Measurements from ENCODE around the gene ROR2. TPM values are rescaled to one million over a fixed set of nuclear protein-coding genes. Genes with fewer than 3 reads are reported as not detected.
A peak's percentile ranks its signal among the peaks of the same experiment; 100 is the strongest.

Gene ROR2
- total RNA-seq, 1 experiment from 2014 or later, result 0.84 TPM

- ChIA-PET POLR2A (no interaction called here), CTCF (no interaction called here)
- intact Hi-C loops (cut with micrococcal nuclease), result no loop called here
- Mint-ChIP-seq H3K27ac (ENCODE audit: low read depth, unreplicated experiment) (no peak overlapping the region), H3K4me3 (ENCODE audit: unreplicated experiment) (no peak overlapping the region), H3K36me3 (ENCODE audit: insufficient read depth, unreplicated experiment) (no peaks in the 10 kb centered on the region), H3K4me1 (ENCODE audit: insufficient read depth, unreplicated experiment) (peaks cover 5% of the 10 kb centered on the region), H3K9me3 (ENCODE audit: unreplicated experiment) (no peaks in the 10 kb centered on the region), H3K27me3 (ENCODE audit: insufficient read depth, unreplicated experiment) (no peaks in the 10 kb centered on the region)
- DNase-seq (ENCODE audit: unreplicated experiment), result peak; percentile 28
- BruUV-seq (replicated peaks), result no TSS peak
- no peak for TF ChIP-seq CTCF (IDR thresholded peaks at IDR 0.05; ENCODE audit: unreplicated experiment)
These were observed 203.1 kb downstream of the ROR2 start for GRCh38 chr9:91746904-91747303.

GRCh38 chr9:91746357-91746756, 203.7 kb downstream of the ROR2 start:
- no peak for DNase-seq (ENCODE audit: unreplicated experiment)
- CTCF ChIA-PET, result no interaction called here
- TF ChIP-seq CTCF (IDR thresholded peaks at IDR 0.05; ENCODE audit: unreplicated experiment), result no peak
- POLR2A ChIA-PET, result interaction anchor here (0.7 kb wide), 1 partner anchor 324 kb away, joined by 3 read pairs; no protein-coding TSS in a partner anchor
- no TSS peak for BruUV-seq (replicated peaks)
- Mint-ChIP-seq H3K4me1 (ENCODE audit: insufficient read depth, unreplicated experiment) (peaks cover 5% of the 10 kb centered on the region), H3K27me3 (ENCODE audit: insufficient read depth, unreplicated experiment) (no peaks in the 10 kb centered on the region), H3K9me3 (ENCODE audit: unreplicated experiment) (no peaks in the 10 kb centered on the region), H3K27ac (ENCODE audit: low read depth, unreplicated experiment) (no peak overlapping the region), H3K36me3 (ENCODE audit: insufficient read depth, unreplicated experiment) (no peaks in the 10 kb centered on the region), H3K4me3 (ENCODE audit: unreplicated experiment) (no peak overlapping the region)
- intact Hi-C loops (cut with micrococcal nuclease), result no loop called here

GRCh38 chr9:91744114-91744513, 205.9 kb downstream of the ROR2 start:
- POLR2A ChIA-PET, result no interaction called here
- no peaks in the 10 kb centered on the region for H3K27me3 Mint-ChIP-seq (ENCODE audit: insufficient read depth, unreplicated experiment)
- no peaks in the 10 kb centered on the region for H3K9me3 Mint-ChIP-seq (ENCODE audit: unreplicated experiment)
- intact Hi-C loops (cut with micrococcal nuclease), result no loop called here
- no peak for TF ChIP-seq CTCF (IDR thresholded peaks at IDR 0.05; ENCODE audit: unreplicated experiment)
- H3K4me1 Mint-ChIP-seq (ENCODE audit: insufficient read depth, unreplicated experiment), result peaks cover 5% of the 10 kb centered on the region
- H3K27ac Mint-ChIP-seq (ENCODE audit: low read depth, unreplicated experiment), result no peak overlapping the region
- CTCF ChIA-PET, result no interaction called here
- no TSS peak for BruUV-seq (replicated peaks)
- no peaks in the 10 kb centered on the region for H3K36me3 Mint-ChIP-seq (ENCODE audit: insufficient read depth, unreplicated experiment)
- H3K4me3 Mint-ChIP-seq (ENCODE audit: unreplicated experiment), result no peak overlapping the region
- no peak for DNase-seq (ENCODE audit: unreplicated experiment)

GRCh38 chr9:91741522-91741921, 208.5 kb downstream of the ROR2 start:
- intact Hi-C loops (cut with micrococcal nuclease), result no loop called here
- Mint-ChIP-seq H3K4me3 (ENCODE audit: unreplicated experiment) (no peak overlapping the region), H3K4me1 (ENCODE audit: insufficient read depth, unreplicated experiment) (peaks cover 5% of the 10 kb centered on the region), H3K27ac (ENCODE audit: low read depth, unreplicated experiment) (no peak overlapping the region), H3K9me3 (ENCODE audit: unreplicated experiment) (no peaks in the 10 kb centered on the region), H3K27me3 (ENCODE audit: insufficient read depth, unreplicated experiment) (no peaks in the 10 kb centered on the region), H3K36me3 (ENCODE audit: insufficient read depth, unreplicated experiment) (no peaks in the 10 kb centered on the region)
- peak; percentile 53 for DNase-seq (ENCODE audit: unreplicated experiment)
- POLR2A ChIA-PET, result interaction anchor here (0.5 to 0.9 kb wide), 3 partner anchors 11 to 372 kb away, joined by 3 to 4 read pairs (median 4); no protein-coding TSS in a partner anchor
- no TSS peak for BruUV-seq (replicated peaks)
- CTCF ChIA-PET, result interaction anchor here (0.6 to 1.6 kb wide), 2 partner anchors 14 to 1828 kb away, joined by 3 to 5 read pairs; no protein-coding TSS in a partner anchor
- TF ChIP-seq CTCF (IDR thresholded peaks at IDR 0.05; ENCODE audit: unreplicated experiment), result no peak
